NT2/D1 (cell line): ENCODE data around the gene GNB2.

ENCODE experiments used
- DNase-seq: peaks from one replicate; pipeline ENCODE4 v3.0.0-alpha.2; 2011; ENCODE audit warnings: low read depth, low spot score
- H3K27me3 ChIP-seq: 2 replicates; pipeline ENCODE4 v1.6.0; 2011; ENCODE audit warnings: mild to moderate bottlenecking; ENCODE audit not compliant: insufficient read length, insufficient read depth
- H3K36me3 ChIP-seq: 2 replicates; pipeline ENCODE4 v1.6.1; 2011; ENCODE audit warnings: mild to moderate bottlenecking, low read length, mixed read lengths; ENCODE audit not compliant: insufficient read depth, insufficient read length
- H3K4me1 ChIP-seq: 2 replicates; pipeline ENCODE4 v1.5.1; 2011; ENCODE audit not compliant: insufficient read depth, insufficient read length
- H3K4me3 ChIP-seq: 2 replicates; pipeline ENCODE4 v1.5.1; 2011; ENCODE audit warnings: low read depth; ENCODE audit not compliant: insufficient read length
- H3K9ac ChIP-seq: 2 replicates; pipeline ENCODE4 v1.6.0; 2011; ENCODE audit warnings: low read depth; ENCODE audit not compliant: insufficient read length
- H3K9me3 ChIP-seq: 2 replicates; pipeline ENCODE4 v1.5.1; 2011; ENCODE audit warnings: mild to moderate bottlenecking, low read length; ENCODE audit not compliant: insufficient read depth
- SUZ12 ChIP-seq: IDR thresholded peaks from 2 replicates; pipeline ENCODE4 v1.6.1; 2011; ENCODE audit not compliant: insufficient read length, insufficient read depth; ENCODE audit errors: extremely low read depth
- YY1 ChIP-seq: IDR thresholded peaks from 2 replicates; pipeline ENCODE4 v1.6.1; 2011; ENCODE audit not compliant: insufficient read length, insufficient read depth
- ZNF274 ChIP-seq: IDR thresholded peaks from 2 replicates; pipeline ENCODE4 v1.6.1; 2011; ENCODE audit warnings: mild to moderate bottlenecking, low read depth, low read length

Gene GNB2

GRCh38 chr7:100689230-100690135, 15.9 kb downstream of the GNB2 start:
- Histone ChIP-seq H3K36me3 (peaks cover 66% of the 10 kb centered on the region), H3K9ac (no peak overlapping the region)

GRCh38 chr7:100691676-100692577, 18.4 kb downstream of the GNB2 start:
- DNase-seq = no peak
- peak overlapping the region; percentile 71 for H3K4me3 ChIP-seq
- peaks cover 10% of the 10 kb centered on the region; the same call in 1 of the 2 replicates for H3K9me3 ChIP-seq
- H3K4me1 ChIP-seq = peaks cover 11% of the 10 kb centered on the region
- peaks cover 41% of the 10 kb centered on the region for H3K36me3 ChIP-seq
- H3K9ac ChIP-seq = peak overlapping the region; percentile 94
- H3K27me3 ChIP-seq = no peaks in the 10 kb centered on the region
- no peak for TF ChIP-seq YY1
- no peak for TF ChIP-seq SUZ12
- no peak for TF ChIP-seq ZNF274

More at GRCh38 chr7:100689230-100690135, 15.9 kb downstream of the GNB2 start:
- DNase-seq = no peak
- Histone ChIP-seq H3K4me3 (no peak overlapping the region), H3K4me1 (peaks cover 11% of the 10 kb centered on the region), H3K27me3 (no peaks in the 10 kb centered on the region), H3K9me3 (peaks cover 10% of the 10 kb centered on the region; the same call in 1 of the 2 replicates)
- TF ChIP-seq SUZ12 (no peak), YY1 (no peak), ZNF274 (no peak)

GRCh38 chr7:100692578-100692961, 19.0 kb downstream of the GNB2 start:
- no peak for DNase-seq
- TF ChIP-seq ZNF274 (no peak), YY1 (no peak), SUZ12 (no peak)
- peaks cover 36% of the 10 kb centered on the region for H3K36me3 ChIP-seq
- H3K4me1 ChIP-seq = peaks cover 11% of the 10 kb centered on the region
- peaks cover 10% of the 10 kb centered on the region; the same call in 1 of the 2 replicates for H3K9me3 ChIP-seq
- H3K9ac ChIP-seq = peak overlapping the region; percentile 94
- peak overlapping the region; percentile 71 for H3K4me3 ChIP-seq
- H3K27me3 ChIP-seq = no peaks in the 10 kb centered on the region

GRCh38 chr7:100693312-100694097, 20.0 kb downstream of the GNB2 start:
- Histone ChIP-seq H3K4me1 (peaks cover 11% of the 10 kb centered on the region), H3K9ac (peak overlapping the region; percentile 94), H3K36me3 (peaks cover 29% of the 10 kb centered on the region), H3K27me3 (no peaks in the 10 kb centered on the region), H3K4me3 (peak overlapping the region; percentile 71), H3K9me3 (peaks cover 10% of the 10 kb centered on the region; the same call in 1 of the 2 replicates)
- no peak for DNase-seq
- TF ChIP-seq YY1 = no peak
- TF ChIP-seq SUZ12 = no peak
- no peak for TF ChIP-seq ZNF274

GRCh38 chr7:100694098-100694745, 20.7 kb downstream of the GNB2 start, which contains the start of gene GIGYF1:
TSS of gene GIGYF1 (minus strand) at chr7:100694250. CDS start at chr7:100688238, 6,012 bp downstream.
- TF ChIP-seq SUZ12 = no peak
- no peak for TF ChIP-seq ZNF274
- Histone ChIP-seq H3K36me3 (peaks cover 22% of the 10 kb centered on the region), H3K9me3 (peaks cover 10% of the 10 kb centered on the region; the same call in 1 of the 2 replicates), H3K4me1 (peaks cover 11% of the 10 kb centered on the region), H3K4me3 (peak within 1 kb of the TSS; percentile 71), H3K27me3 (no peaks in the 10 kb centered on the region), H3K9ac (peak within 1 kb of the TSS; percentile 94)
- DNase-seq = no peak

GRCh38 chr7:100696123-100696521, 22.6 kb downstream of the GNB2 start:
- TF ChIP-seq SUZ12 = no peak
- no peak for TF ChIP-seq YY1
- TF ChIP-seq ZNF274 = no peak
- H3K9ac ChIP-seq = no peak overlapping the region
- H3K36me3 ChIP-seq = peaks cover 7% of the 10 kb centered on the region
- no peak for DNase-seq
- no peak overlapping the region for H3K4me3 ChIP-seq
- no peaks in the 10 kb centered on the region for H3K9me3 ChIP-seq
- H3K4me1 ChIP-seq = peaks cover 4% of the 10 kb centered on the region
- no peaks in the 10 kb centered on the region for H3K27me3 ChIP-seq
